WTC11 (cell line): ENCODE results near the gene LRP10.

ENCODE experiments used
- CREB1 ChIP-seq: sonication (generic); formaldehyde crosslinking; IDR thresholded peaks from 2 replicates; pipeline ENCODE4 v1.8.0; 2023; ENCODE audit warnings: mild to moderate bottlenecking, missing genetic modification reagents
- CTCF ChIP-seq: fragments of 200-600 bp; IDR thresholded peaks from 2 replicates; pipeline ENCODE4 v1.8.0; 2022; ENCODE audit warnings: antibody characterized with exemption
- ELF4 ChIP-seq: sonication (generic); formaldehyde crosslinking; IDR thresholded peaks from 2 replicates; pipeline ENCODE4 v1.8.1; 2022; ENCODE audit warnings: low read depth, mild to moderate bottlenecking, moderate library complexity, missing genetic modification reagents
- ESRRA ChIP-seq: sonication (generic); formaldehyde crosslinking; IDR thresholded peaks from 2 replicates; pipeline ENCODE4 v1.8.1; 2022; ENCODE audit warnings: mild to moderate bottlenecking, missing genetic modification reagents, borderline replicate concordance
- SP1 ChIP-seq: sonication (generic); formaldehyde crosslinking; conservative IDR thresholded peaks from 2 replicates; pipeline ENCODE4 v1.8.1; 2022; ENCODE audit warnings: missing genetic modification reagents
- ZNF219 ChIP-seq: sonication (generic); formaldehyde crosslinking; IDR thresholded peaks from 2 replicates; pipeline ENCODE4 v1.8.0; 2023; ENCODE audit warnings: missing genetic modification reagents, mild to moderate bottlenecking, borderline replicate concordance
- ZNF263 ChIP-seq: sonication (generic); formaldehyde crosslinking; IDR thresholded peaks from 2 replicates; pipeline ENCODE4 v1.8.1; 2022; ENCODE audit warnings: low read depth, mild to moderate bottlenecking, moderate library complexity, missing genetic modification reagents
- TF ChIP-seq, protein P1 (sequence below): sonication (generic); formaldehyde crosslinking; conservative IDR thresholded peaks from 2 replicates; pipeline ENCODE4 v1.8.1; 2023; ENCODE audit warnings: mild to moderate bottlenecking, low read depth, missing genetic modification reagents, moderate library complexity
- TF ChIP-seq, protein P2 (sequence below): sonication (generic); formaldehyde crosslinking; conservative IDR thresholded peaks from 2 replicates; pipeline ENCODE4 v1.8.1; 2022; ENCODE audit warnings: mild to moderate bottlenecking, missing genetic modification reagents

- TF ChIP-seq, protein P1, sequence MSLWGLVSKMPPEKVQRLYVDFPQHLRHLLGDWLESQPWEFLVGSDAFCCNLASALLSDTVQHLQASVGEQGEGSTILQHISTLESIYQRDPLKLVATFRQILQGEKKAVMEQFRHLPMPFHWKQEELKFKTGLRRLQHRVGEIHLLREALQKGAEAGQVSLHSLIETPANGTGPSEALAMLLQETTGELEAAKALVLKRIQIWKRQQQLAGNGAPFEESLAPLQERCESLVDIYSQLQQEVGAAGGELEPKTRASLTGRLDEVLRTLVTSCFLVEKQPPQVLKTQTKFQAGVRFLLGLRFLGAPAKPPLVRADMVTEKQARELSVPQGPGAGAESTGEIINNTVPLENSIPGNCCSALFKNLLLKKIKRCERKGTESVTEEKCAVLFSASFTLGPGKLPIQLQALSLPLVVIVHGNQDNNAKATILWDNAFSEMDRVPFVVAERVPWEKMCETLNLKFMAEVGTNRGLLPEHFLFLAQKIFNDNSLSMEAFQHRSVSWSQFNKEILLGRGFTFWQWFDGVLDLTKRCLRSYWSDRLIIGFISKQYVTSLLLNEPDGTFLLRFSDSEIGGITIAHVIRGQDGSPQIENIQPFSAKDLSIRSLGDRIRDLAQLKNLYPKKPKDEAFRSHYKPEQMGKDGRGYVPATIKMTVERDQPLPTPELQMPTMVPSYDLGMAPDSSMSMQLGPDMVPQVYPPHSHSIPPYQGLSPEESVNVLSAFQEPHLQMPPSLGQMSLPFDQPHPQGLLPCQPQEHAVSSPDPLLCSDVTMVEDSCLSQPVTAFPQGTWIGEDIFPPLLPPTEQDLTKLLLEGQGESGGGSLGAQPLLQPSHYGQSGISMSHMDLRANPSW (CRISPR knock-in tag) = no peak
- TF ChIP-seq CTCF (no peak), CREB1 (CRISPR knock-in tag) (no peak), SP1 (CRISPR knock-in tag) (no peak), ELF4 (CRISPR knock-in tag) (no peak), ESRRA (CRISPR knock-in tag) (no peak), ZNF263 (no peak), ZNF219 (CRISPR knock-in tag) (no peak)
- TF ChIP-seq, protein P2, sequence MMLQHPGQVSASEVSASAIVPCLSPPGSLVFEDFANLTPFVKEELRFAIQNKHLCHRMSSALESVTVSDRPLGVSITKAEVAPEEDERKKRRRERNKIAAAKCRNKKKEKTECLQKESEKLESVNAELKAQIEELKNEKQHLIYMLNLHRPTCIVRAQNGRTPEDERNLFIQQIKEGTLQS (CRISPR knock-in tag) = no peak
Measured at GRCh38 chr14:22861651-22862050, 9.9 kb upstream of the LRP10 start.
